Left renal pelvis (tissue), 4 donors: ENCODE results near the gene KLC1. TPM values are rescaled to one million over a fixed set of nuclear protein-coding genes. Genes with fewer than 3 reads are reported as not detected.

Source experiments
- DNase-seq, 4 donors: peaks; one replicate each; pipeline ENCODE4 v3.0.0-alpha.2; 2013; ENCODE audit warnings: low read depth in 4 of 4, low spot score in 3 of 4
- polyA plus RNA-seq, 4 donors: library from polyadenylated mRNA; unstranded; fragments of 120-200 nt; gene quantifications; one replicate each; pipeline ENCODE4 v1.2.1, GENCODE V29; 2013; ENCODE audit not compliant: insufficient read length in 4 of 4

Gene KLC1
- polyA plus RNA-seq, 4 donors: 74.6 to 154 (median 106) TPM

GRCh38 chr14:103731916-103732867 lies 103.2 kb downstream of the KLC1 start:
- no peak for DNase-seq

GRCh38 chr14:103732868-103733620 lies 104.0 kb downstream of the KLC1 start:
- no peak for DNase-seq

GRCh38 chr14:103733651-103734050 lies 104.6 kb downstream of the KLC1 start:
- DNase-seq: no peak

- no peak for DNase-seq
Observed at GRCh38 chr14:103734081-103734888, 105.3 kb downstream of the KLC1 start.

- DNase-seq: no peak
Observed at GRCh38 chr14:103735022-103735421, 106.0 kb downstream of the KLC1 start.

GRCh38 chr14:103735439-103735814 lies 106.4 kb downstream of the KLC1 start:
- DNase-seq: no peak

- no peak for DNase-seq
Observed at GRCh38 chr14:103735815-103736545, 107.0 kb downstream of the KLC1 start.

- no peak for DNase-seq
Observed at GRCh38 chr14:103736546-103737431, 107.8 kb downstream of the KLC1 start.

GRCh38 chr14:103737432-103738045 lies 108.5 kb downstream of the KLC1 start:
- no peak for DNase-seq

GRCh38 chr14:103738166-103738565 lies 109.2 kb downstream of the KLC1 start:
- no peak for DNase-seq

GRCh38 chr14:103738701-103739451 lies 109.9 kb downstream of the KLC1 start:
- DNase-seq: no peak

- no peak for DNase-seq
Observed at GRCh38 chr14:103739466-103739792, 110.4 kb downstream of the KLC1 start.

- DNase-seq: no peak
Observed at GRCh38 chr14:103739793-103740501, 110.9 kb downstream of the KLC1 start.

- DNase-seq: no peak
Observed at GRCh38 chr14:103740991-103741689, 112.1 kb downstream of the KLC1 start.

- DNase-seq: no peak
Observed at GRCh38 chr14:103741876-103742275, 112.9 kb downstream of the KLC1 start.

- DNase-seq: no peak
Observed at GRCh38 chr14:103742499-103743255, 113.7 kb downstream of the KLC1 start.
